Measurements from ENCODE around the gene TNP2. TPM values are rescaled to one million over a fixed set of nuclear protein-coding genes. Genes with fewer than 3 reads are reported as not detected.
A peak's percentile ranks its signal among the peaks of the same experiment; 100 is the strongest.

TNP2 gene
- total RNA-seq, 2 experiments from 2014 or later, result not detected

DNA sequence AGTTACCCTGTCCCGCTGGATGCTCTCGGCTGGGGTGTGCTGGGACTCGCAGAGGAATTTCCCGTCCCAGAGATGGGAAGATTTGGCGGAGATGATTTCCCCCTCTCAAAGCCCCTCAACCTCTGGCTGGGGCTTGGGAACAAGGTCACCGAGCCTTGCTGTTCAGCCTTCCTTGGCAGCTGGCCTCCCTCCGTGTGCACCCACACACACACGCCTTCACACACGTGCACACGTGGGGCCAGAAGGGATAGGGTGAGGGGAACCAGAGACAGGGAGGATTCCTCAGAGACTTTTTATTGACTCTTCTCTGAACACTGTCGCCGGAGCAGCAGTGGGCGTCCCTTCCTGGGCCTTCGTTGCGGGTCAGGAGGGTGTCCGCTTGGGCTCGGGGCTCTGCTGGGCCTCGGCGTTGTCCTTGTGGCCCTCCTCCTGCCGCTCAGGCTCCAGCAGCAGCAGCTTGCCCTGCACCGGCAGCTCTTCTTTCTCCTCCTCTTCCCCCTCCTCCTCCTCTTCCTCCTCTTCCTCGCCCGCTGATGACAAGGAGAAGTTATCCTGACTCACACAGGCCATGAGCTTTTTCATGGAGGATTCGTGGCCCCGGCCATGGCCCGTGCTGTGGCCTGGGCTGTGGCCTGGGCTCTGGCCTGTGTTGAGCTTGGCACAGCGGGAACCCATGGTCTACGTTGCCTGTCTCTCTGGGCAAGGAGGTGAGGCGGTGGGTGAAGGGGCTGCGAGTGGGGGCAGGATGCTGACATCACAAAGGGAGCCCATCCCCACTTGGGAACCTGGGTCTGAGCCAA lies 4.0 kb upstream of the TNP2 start, which contains the start of gene PRM3:
Gene PRM3, minus strand, starts transcription at position 709 of the 800 bp plus-strand sequence. Its CDS starts 34 bp downstream, at position 675.
- no peak within 1 kb of the TSS for H3K4me3 Mint-ChIP-seq
- H3K9me3 Mint-ChIP-seq (ENCODE audit: insufficient read depth), result no peaks in the 10 kb centered on the region
- H3K27ac Mint-ChIP-seq, result peak within 1 kb of the TSS; percentile 35
- H3K36me3 Mint-ChIP-seq (ENCODE audit: low read depth), result no peaks in the 10 kb centered on the region
- ChIA-PET CTCF (interaction anchor here (0.7 to 1.4 kb wide), 2 partner anchors 11 to 309 kb away, joined by 3 to 5 read pairs; no protein-coding TSS in a partner anchor), POLR2A (interaction anchor here (1.0 kb wide), 1 partner anchor 38 kb away, joined by 3 read pairs; no protein-coding TSS in a partner anchor)
- H3K27me3 Mint-ChIP-seq (ENCODE audit: low read depth), result peaks cover 4% of the 10 kb centered on the region
- no peaks in the 10 kb centered on the region for H3K4me1 Mint-ChIP-seq (ENCODE audit: low read depth)
- ATAC-seq (no peak), DNase-seq (no peak)

DNA sequence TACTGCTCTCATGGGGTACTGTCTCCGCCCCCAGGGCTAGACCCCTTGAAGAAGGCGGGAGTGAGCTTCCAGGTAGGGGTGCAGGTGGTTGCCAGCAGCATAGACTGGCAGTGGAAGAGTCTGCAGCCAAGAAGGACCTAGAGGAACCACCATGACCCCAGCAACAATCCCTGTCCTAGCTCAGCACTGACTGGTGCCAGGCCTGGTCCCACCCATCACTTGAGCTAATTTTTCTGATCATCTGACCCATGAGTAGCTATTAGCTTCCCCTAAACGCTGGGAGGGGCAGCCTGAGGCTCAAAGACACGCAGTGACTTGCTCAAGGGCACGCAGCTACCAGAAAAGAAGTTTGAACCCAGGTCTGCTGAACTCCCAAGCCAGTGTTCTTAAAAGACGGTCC lies 3.4 kb upstream of the TNP2 start:
- H3K36me3 Mint-ChIP-seq (ENCODE audit: low read depth), result no peaks in the 10 kb centered on the region

DNA sequence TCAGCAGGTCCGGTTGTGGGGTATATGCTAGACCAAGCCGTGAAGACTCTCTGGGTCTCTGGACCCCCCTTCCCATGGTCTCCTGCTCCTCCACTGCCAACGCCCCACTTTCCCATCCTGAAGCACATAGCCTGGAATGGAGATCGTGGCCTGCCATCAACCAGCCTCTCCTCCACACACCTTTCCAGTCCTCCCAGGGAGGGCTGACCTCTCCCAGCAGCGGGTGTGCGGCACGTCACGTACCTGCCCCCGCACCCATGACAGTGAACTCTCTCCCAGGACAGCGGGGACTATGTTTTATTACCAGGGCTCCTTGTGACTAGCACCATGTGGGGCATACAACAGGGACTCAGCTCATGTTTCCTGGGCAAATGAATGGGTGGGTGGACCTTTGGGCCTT lies 2.5 kb upstream of the TNP2 start:
- DNase-seq (no peak), ATAC-seq (no peak)
- ChIA-PET CTCF (interaction anchor here (1.4 to 1.5 kb wide), 2 partner anchors 101 to 307 kb away, joined by 5 read pairs; no protein-coding TSS in a partner anchor), POLR2A (no interaction called here)
- peaks cover 6% of the 10 kb centered on the region for H3K27me3 Mint-ChIP-seq (ENCODE audit: low read depth)
- no peak overlapping the region for H3K27ac Mint-ChIP-seq
- H3K4me3 Mint-ChIP-seq, result no peak overlapping the region
- no peaks in the 10 kb centered on the region for H3K9me3 Mint-ChIP-seq (ENCODE audit: insufficient read depth)
- H3K4me1 Mint-ChIP-seq (ENCODE audit: low read depth), result no peaks in the 10 kb centered on the region
- no peaks in the 10 kb centered on the region for H3K36me3 Mint-ChIP-seq (ENCODE audit: low read depth)

More for the DNA sequence above, 3.4 kb upstream of the TNP2 start:
- DNase-seq (no peak), ATAC-seq (no peak)
- Mint-ChIP-seq H3K4me3 (no peak overlapping the region), H3K27ac (no peak overlapping the region), H3K27me3 (ENCODE audit: low read depth) (peaks cover 6% of the 10 kb centered on the region), H3K4me1 (ENCODE audit: low read depth) (no peaks in the 10 kb centered on the region), H3K9me3 (ENCODE audit: insufficient read depth) (no peaks in the 10 kb centered on the region)
- ChIA-PET CTCF (interaction anchor here (1.4 kb wide), 1 partner anchor 308 kb away, joined by 5 read pairs; no protein-coding TSS in a partner anchor), POLR2A (no interaction called here)

GRCh38 chr16:11270602-11271162 lies 1.6 kb upstream of the TNP2 start:
- Mint-ChIP-seq H3K27me3 (ENCODE audit: low read depth) (peaks cover 6% of the 10 kb centered on the region), H3K9me3 (ENCODE audit: insufficient read depth) (no peaks in the 10 kb centered on the region), H3K4me3 (no peak overlapping the region), H3K36me3 (ENCODE audit: low read depth) (no peaks in the 10 kb centered on the region), H3K4me1 (ENCODE audit: low read depth) (peaks cover 1% of the 10 kb centered on the region), H3K27ac (no peak overlapping the region)
- ChIA-PET CTCF (interaction anchor here (1.5 kb wide), 1 partner anchor 102 kb away, joined by 5 read pairs; no protein-coding TSS in a partner anchor), POLR2A (no interaction called here)
- DNase-seq (no peak), ATAC-seq (no peak)

DNA sequence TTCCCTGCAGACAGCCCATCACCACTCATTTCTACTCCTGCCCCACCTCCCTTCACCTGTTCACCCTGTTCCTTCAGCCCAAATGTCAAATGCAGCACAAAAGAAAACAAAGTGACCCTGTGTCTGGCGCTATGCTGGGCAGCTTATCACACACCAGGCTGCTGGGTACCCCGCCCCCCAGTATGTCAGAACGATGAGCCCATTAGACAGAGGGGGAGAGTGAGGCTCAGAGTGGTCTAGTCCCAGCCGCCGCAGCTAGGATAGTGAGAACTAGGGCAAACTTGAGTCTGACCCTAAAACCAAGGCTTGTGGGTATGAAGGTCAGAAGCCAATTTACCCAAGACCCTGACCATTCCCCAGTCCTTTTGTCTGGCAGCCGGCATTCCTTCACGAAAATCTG lies 4.0 kb downstream of the TNP2 start:
- Mint-ChIP-seq H3K27me3 (ENCODE audit: low read depth) (peaks cover 6% of the 10 kb centered on the region), H3K4me1 (ENCODE audit: low read depth) (peaks cover 38% of the 10 kb centered on the region), H3K9me3 (ENCODE audit: insufficient read depth) (no peaks in the 10 kb centered on the region), H3K36me3 (ENCODE audit: low read depth) (no peaks in the 10 kb centered on the region), H3K4me3 (no peak overlapping the region), H3K27ac (peak overlapping the region; percentile 88)
- ATAC-seq, result no peak
- CTCF ChIA-PET, result interaction anchor here (1.6 kb wide), 1 partner anchor 33 kb away, joined by 3 read pairs; no protein-coding TSS in a partner anchor
- POLR2A ChIA-PET, result interaction anchor here (1.4 to 2.3 kb wide), 2 partner anchors 10 to 91 kb away, joined by 3 to 8 read pairs; partner anchors contain the start of gene SOCS1
- no peak for DNase-seq

DNA sequence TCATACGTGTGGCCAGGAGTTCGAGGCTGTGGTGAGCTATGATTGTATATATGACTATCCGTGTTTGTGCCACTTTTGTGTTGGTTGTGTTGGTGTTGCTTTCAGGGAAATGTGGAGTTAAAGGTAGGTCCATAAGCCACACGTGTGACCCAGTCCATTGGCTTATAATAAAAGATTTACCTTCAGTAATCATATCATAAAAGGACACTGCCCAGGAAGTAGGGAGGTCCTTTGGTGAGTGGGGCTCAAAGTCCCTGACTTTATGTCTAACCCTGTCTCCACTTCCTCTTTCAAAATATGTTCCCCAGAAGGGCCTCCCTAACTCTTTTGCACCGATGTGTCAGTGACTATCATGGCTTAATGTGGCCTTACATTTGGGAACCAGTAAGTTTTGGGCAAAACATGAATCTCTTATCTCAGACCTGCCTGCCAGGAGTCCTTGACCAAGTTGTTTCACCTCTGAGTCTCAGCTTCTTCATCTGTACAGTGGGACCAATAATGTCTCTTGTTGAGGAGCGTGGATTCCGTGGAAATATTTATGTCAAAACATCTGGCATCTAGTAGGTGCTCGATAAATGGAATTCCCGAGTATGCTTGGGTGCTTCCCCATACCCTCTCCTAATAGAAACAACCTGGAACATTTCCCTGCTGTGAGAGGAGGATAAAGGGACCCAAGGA lies 4.8 kb downstream of the TNP2 start:
- ChIA-PET POLR2A (interaction anchor here (0.6 to 2.3 kb wide), 7 partner anchors 9 to 95 kb away, joined by 3 to 8 read pairs (median 5); partner anchors contain the start of gene SOCS1), CTCF (interaction anchor here (0.9 to 1.6 kb wide), 8 partner anchors 34 to 315 kb away, joined by 3 to 16 read pairs (median 4); no protein-coding TSS in a partner anchor)
- ATAC-seq, result peak; percentile 29
- Mint-ChIP-seq H3K27me3 (ENCODE audit: low read depth) (peaks cover 6% of the 10 kb centered on the region), H3K9me3 (ENCODE audit: insufficient read depth) (no peaks in the 10 kb centered on the region), H3K27ac (peak overlapping the region; percentile 88), H3K4me1 (ENCODE audit: low read depth) (peaks cover 47% of the 10 kb centered on the region), H3K36me3 (ENCODE audit: low read depth) (no peaks in the 10 kb centered on the region), H3K4me3 (peak overlapping the region; percentile 48)
- DNase-seq, result no peak

- ChIA-PET CTCF (interaction anchor here (0.8 to 1.6 kb wide), 9 partner anchors 34 to 314 kb away, joined by 3 to 16 read pairs (median 4); no protein-coding TSS in a partner anchor), POLR2A (interaction anchor here (0.6 to 2.3 kb wide), 8 partner anchors 8 to 209 kb away, joined by 3 to 8 read pairs (median 4); partner anchors contain the start of gene SOCS1)
- no peaks in the 10 kb centered on the region for H3K36me3 Mint-ChIP-seq (ENCODE audit: low read depth)
- H3K4me1 Mint-ChIP-seq (ENCODE audit: low read depth), result peaks cover 52% of the 10 kb centered on the region
- peak; percentile 81 for ATAC-seq
- no peaks in the 10 kb centered on the region for H3K9me3 Mint-ChIP-seq (ENCODE audit: insufficient read depth)
- peak; percentile 74 for DNase-seq
- peaks cover 6% of the 10 kb centered on the region for H3K27me3 Mint-ChIP-seq (ENCODE audit: low read depth)
- peak overlapping the region; percentile 48 for H3K4me3 Mint-ChIP-seq
- peak overlapping the region; percentile 88 for H3K27ac Mint-ChIP-seq
Observed at GRCh38 chr16:11263737-11264136, 5.4 kb downstream of the TNP2 start.

DNA sequence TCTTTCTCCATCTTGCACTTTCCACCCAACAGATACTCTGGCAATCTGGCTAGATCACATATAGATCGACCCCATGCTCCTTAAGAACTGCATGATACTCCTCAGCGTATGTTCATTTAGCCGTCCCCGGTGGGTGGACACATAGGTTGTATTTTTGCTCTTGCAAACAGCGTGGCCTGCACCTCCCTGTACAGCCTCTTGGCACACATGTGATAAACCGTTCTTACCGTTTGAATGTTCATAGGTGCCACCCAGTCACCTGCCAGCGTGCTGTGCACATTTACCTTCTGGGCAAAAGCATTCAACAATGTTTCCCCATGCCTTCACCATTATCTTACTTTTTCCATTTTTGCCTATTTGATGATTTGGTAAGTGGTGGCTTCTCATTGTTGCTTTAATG lies 6.2 kb downstream of the TNP2 start:
- ChIA-PET CTCF (interaction anchor here (0.8 to 1.4 kb wide), 6 partner anchors 10 to 313 kb away, joined by 3 to 16 read pairs (median 5); partner anchors contain the start of gene PRM3), POLR2A (interaction anchor here (0.7 to 2.3 kb wide), 6 partner anchors 7 to 208 kb away, joined by 3 to 8 read pairs (median 6); partner anchors contain the start of gene SOCS1)
- no peaks in the 10 kb centered on the region for H3K9me3 Mint-ChIP-seq (ENCODE audit: insufficient read depth)
- ATAC-seq (no peak), DNase-seq (no peak)
- peak overlapping the region; percentile 14 for H3K4me3 Mint-ChIP-seq
- peak overlapping the region; percentile 88 for H3K27ac Mint-ChIP-seq
- no peaks in the 10 kb centered on the region for H3K27me3 Mint-ChIP-seq (ENCODE audit: low read depth)
- no peaks in the 10 kb centered on the region for H3K36me3 Mint-ChIP-seq (ENCODE audit: low read depth)
- H3K4me1 Mint-ChIP-seq (ENCODE audit: low read depth), result peaks cover 60% of the 10 kb centered on the region

GRCh38 chr16:11260596-11260966 lies 8.5 kb downstream of the TNP2 start:
- DNase-seq (no peak), ATAC-seq (no peak)
- ChIA-PET CTCF (interaction anchor here (1.2 to 8.3 kb wide), 3 partner anchors 95 to 293 kb away, joined by 3 to 210 read pairs (median 99); no protein-coding TSS in a partner anchor), POLR2A (interaction anchor here (0.5 to 0.6 kb wide), 2 partner anchors 132 to 215 kb away, joined by 3 to 4 read pairs; no protein-coding TSS in a partner anchor)
- H3K27me3 Mint-ChIP-seq (ENCODE audit: low read depth), result no peaks in the 10 kb centered on the region
- no peak overlapping the region for H3K27ac Mint-ChIP-seq
- H3K4me1 Mint-ChIP-seq (ENCODE audit: low read depth), result peaks cover 70% of the 10 kb centered on the region
- H3K9me3 Mint-ChIP-seq (ENCODE audit: insufficient read depth), result no peaks in the 10 kb centered on the region
- no peak overlapping the region for H3K4me3 Mint-ChIP-seq
- peaks cover 2% of the 10 kb centered on the region for H3K36me3 Mint-ChIP-seq (ENCODE audit: low read depth)

DNA sequence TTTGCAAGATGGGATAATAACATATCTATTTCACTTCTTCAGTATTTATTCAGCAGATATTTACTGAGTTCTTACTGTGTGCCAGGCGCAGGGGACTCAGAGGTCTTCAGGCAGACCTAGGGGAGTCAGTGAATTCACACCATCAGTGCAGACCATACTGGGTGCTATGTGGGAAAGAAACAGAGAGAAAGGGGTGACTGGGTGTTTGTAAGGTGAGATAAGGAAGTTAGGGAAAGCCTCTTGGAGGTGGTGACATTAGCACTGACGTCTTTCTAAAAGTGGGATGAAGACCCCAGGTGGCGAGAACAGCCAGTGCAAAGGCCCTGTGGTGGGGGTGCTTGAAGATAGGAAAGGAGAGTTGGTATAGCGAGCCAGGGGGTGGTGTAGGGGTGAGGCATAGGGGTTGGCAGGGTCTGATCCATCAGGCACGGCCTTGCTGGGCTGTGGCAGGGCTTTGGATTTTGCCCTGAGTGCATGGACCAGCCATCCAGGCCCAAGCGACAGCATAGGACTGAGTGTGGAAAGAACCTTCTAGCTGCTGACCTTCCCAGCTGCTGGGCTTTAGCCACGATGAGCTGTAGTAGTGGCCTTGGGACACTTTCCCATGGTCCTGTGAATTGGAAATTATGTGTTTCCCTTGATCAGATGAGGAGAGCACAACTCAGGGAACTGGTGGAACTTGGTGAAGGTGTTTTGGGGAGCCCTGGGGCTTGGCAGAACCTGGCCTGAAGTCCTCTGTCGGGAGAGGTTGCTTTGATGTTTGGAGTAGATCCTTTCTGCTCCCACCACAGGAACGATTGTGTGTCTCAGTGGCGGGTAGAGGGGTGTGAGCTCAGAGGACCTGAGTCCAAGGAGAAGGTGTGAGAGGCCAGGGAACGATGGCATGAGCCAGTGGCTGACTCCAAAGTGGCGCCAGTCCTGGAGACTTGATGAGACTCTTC lies 9.2 kb downstream of the TNP2 start:
- H3K4me3 Mint-ChIP-seq, result no peak overlapping the region

More for the DNA sequence above, 9.2 kb downstream of the TNP2 start:
- DNase-seq, result no peak
- ChIA-PET POLR2A (interaction anchor here (0.5 to 2.1 kb wide), 3 partner anchors 95 to 214 kb away, joined by 3 to 11 read pairs (median 4); no protein-coding TSS in a partner anchor), CTCF (interaction anchor here (1.0 to 8.3 kb wide), 6 partner anchors 51 to 292 kb away, joined by 3 to 210 read pairs (median 6); no protein-coding TSS in a partner anchor)
- H3K27ac Mint-ChIP-seq, result peak overlapping the region; percentile 76
- H3K36me3 Mint-ChIP-seq (ENCODE audit: low read depth), result peaks cover 5% of the 10 kb centered on the region
- H3K27me3 Mint-ChIP-seq (ENCODE audit: low read depth), result no peaks in the 10 kb centered on the region
- ATAC-seq, result no peak
- H3K4me1 Mint-ChIP-seq (ENCODE audit: low read depth), result peaks cover 65% of the 10 kb centered on the region
- H3K9me3 Mint-ChIP-seq (ENCODE audit: insufficient read depth), result no peaks in the 10 kb centered on the region

All from activated CD8-positive, alpha-beta T cell treated with anti-CD3 and anti-CD28 coated beads, Interleukin-2, amount 10 ng/mL, durations not matched to agents 7 days and 5 days (primary cell).